PC-3 (cell line): ENCODE results near the gene TESMIN. TPM values are rescaled to one million over a fixed set of nuclear protein-coding genes. Genes with fewer than 3 reads are reported as not detected.

Experiments used
- ATAC-seq: fragments of 200-7000 bp; cut with Tn5 transposase; 2 replicates; pipeline ENCODE4 v1.9.1; 2020; ENCODE audit warnings: mild to moderate bottlenecking, moderate library complexity
- BruUV-seq: library from RNA; stranded (reverse); fragments of 400-500 nt; replicated peaks from 2 replicates; lab custom pipeline; 2021; lab: Mats Ljungman, UMichigan
- CTCF ChIA-PET: fragments of 300-600 bp; sonication (Branson Sonifier 250); formaldehyde crosslinking; loops from one replicate; lab custom pipeline; 2022; ENCODE audit warnings: antibody characterized with exemption; lab: Charles Lee
- POLR2A ChIA-PET: fragments of 300-600 bp; sonication (Branson Sonifier 250); formaldehyde crosslinking; loops from one replicate; lab custom pipeline; 2022; ENCODE audit warnings: antibody characterized with exemption; ENCODE audit not compliant: unreplicated experiment; lab: Charles Lee
- DNase-seq: peaks from one replicate; pipeline ENCODE4 v3.0.0-alpha.2; 2015
- H2AFZ ChIP-seq: fragments of 300-600 bp; sonication (generic); 2 replicates; pipeline ENCODE4 v1.6.0; 2016; ENCODE audit warnings: antibody characterized with exemption, low read length
- H3F3A ChIP-seq: fragments of 300-600 bp; sonication (generic); one replicate; pipeline ENCODE4 v1.6.0; 2017; ENCODE audit warnings: antibody characterized with exemption, low read length, control low read depth, mild to moderate bottlenecking; ENCODE audit not compliant: unreplicated experiment
- H3K27ac ChIP-seq: fragments of 300-600 bp; sonication (generic); 2 replicates; pipeline ENCODE4 v1.5.1; 2016; ENCODE audit warnings: mild to moderate bottlenecking, low read length
- H3K27me3 ChIP-seq: fragments of 300-600 bp; sonication (generic); 2 replicates; pipeline ENCODE4 v1.6.1; 2016; ENCODE audit warnings: low read length, mixed read lengths
- H3K36me3 ChIP-seq: fragments of 300-600 bp; sonication (generic); 2 replicates; pipeline ENCODE4 v1.6.1; 2016; ENCODE audit warnings: low read depth, mixed run types, low read length, mixed read lengths
- H3K4me1 ChIP-seq: fragments of 300-600 bp; sonication (generic); 2 replicates; pipeline ENCODE4 v1.5.1; 2016; ENCODE audit warnings: low read length; ENCODE audit not compliant: insufficient read depth
- H3K4me2 ChIP-seq: fragments of 300-600 bp; sonication (generic); 2 replicates; pipeline ENCODE4 v1.6.0; 2016; ENCODE audit warnings: low read length
- H3K4me3 ChIP-seq: fragments of 300-600 bp; sonication (generic); 2 replicates; pipeline ENCODE4 v1.5.1; 2016; ENCODE audit warnings: mild to moderate bottlenecking, low read length, mixed read lengths
- H3K79me2 ChIP-seq: fragments of 300-600 bp; sonication (generic); 2 replicates; pipeline ENCODE4 v1.6.1; 2017; ENCODE audit warnings: low read length, mixed read lengths
- H3K9ac ChIP-seq: fragments of 300-600 bp; sonication (generic); 2 replicates; pipeline ENCODE4 v1.6.0; 2016; ENCODE audit warnings: mild to moderate bottlenecking, low read length
- H3K9me2 ChIP-seq: fragments of 300-600 bp; sonication (generic); replicated peaks from 2 replicates; pipeline ENCODE4 v1.6.1; 2016; ENCODE audit warnings: mixed run types, low read length, mixed read lengths
- H3K9me3 ChIP-seq: fragments of 300-600 bp; sonication (generic); 2 replicates; pipeline ENCODE4 v1.6.1; 2016; ENCODE audit warnings: low read length, mixed read lengths
- H4K20me1 ChIP-seq: fragments of 300-600 bp; sonication (generic); 2 replicates; pipeline ENCODE4 v1.6.1; 2016; ENCODE audit warnings: low read length, mixed read lengths
- EZH2 ChIP-seq: fragments of 300-600 bp; sonication (generic); IDR thresholded peaks from one replicate; pipeline ENCODE4 v1.6.1; 2017; ENCODE audit warnings: antibody characterized with exemption, mild to moderate bottlenecking, low read length; ENCODE audit not compliant: unreplicated experiment
- EZH2phosphoT487 ChIP-seq: fragments of 300-600 bp; sonication (generic); IDR thresholded peaks from 2 replicates; pipeline ENCODE4 v1.6.1; 2018; ENCODE audit warnings: mild to moderate bottlenecking, antibody characterized with exemption, low read length, borderline replicate concordance
- intact Hi-C: fragments of 100-400 bp; cut with micrococcal nuclease; formaldehyde crosslinking; loops from 2 replicates; pipeline ENCODE4 v1.9.0; 2023
- total RNA-seq: library from RNA; depleted of rRNA; stranded (reverse); fragments of >200 nt; gene quantifications from 2 replicates; pipeline ENCODE4 v1.2.3, GENCODE V29; 2014
- TF ChIP-seq, protein P1 (sequence below): fragments of 300-600 bp; sonication (generic); conservative IDR thresholded peaks from 2 replicates; pipeline ENCODE4 v1.5.1; 2017; ENCODE audit warnings: antibody characterized with exemption, low read depth, mild to moderate bottlenecking, low read length

The TESMIN gene
- total RNA-seq, 1 experiment from 2014 or later = 25.8 TPM

DNA sequence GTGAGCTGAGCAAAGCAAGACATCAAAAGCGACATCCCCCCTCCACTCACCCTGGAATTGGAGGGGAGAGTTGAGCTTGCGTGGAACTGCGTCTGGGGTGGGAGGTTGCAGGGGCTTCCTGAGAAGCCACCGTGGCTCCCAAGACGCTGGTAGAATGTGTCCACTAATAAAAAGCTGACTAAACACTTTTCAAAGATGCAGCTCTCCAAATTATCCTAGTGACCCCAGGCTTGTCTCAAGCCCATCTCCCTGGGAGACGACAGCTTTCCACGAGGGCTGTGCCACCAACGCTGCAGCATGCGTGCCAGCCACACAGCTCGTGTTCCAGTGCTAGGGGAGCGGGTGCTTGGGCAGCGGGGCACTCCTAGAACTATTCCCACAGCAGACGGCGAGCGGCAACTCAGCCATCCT, 73.3 kb downstream of the TESMIN start:
- POLR2A ChIA-PET = no interaction called here
- H3K9me3 ChIP-seq = no peaks in the 10 kb centered on the region
- H3K27me3 ChIP-seq = no peaks in the 10 kb centered on the region
- CTCF ChIA-PET = interaction anchor here (0.6 to 0.8 kb wide), 2 partner anchors 35 to 45 kb away, joined by 3 read pairs; no protein-coding TSS in a partner anchor
- no peaks in the 10 kb centered on the region for H3K36me3 ChIP-seq
- H3K79me2 ChIP-seq = no peaks in the 10 kb centered on the region
- H4K20me1 ChIP-seq = no peaks in the 10 kb centered on the region
- no TSS peak for BruUV-seq
- no peak overlapping the region for H2AFZ ChIP-seq
- no peaks in the 10 kb centered on the region for H3F3A ChIP-seq
- no peak overlapping the region for H3K4me2 ChIP-seq
- H3K4me3 ChIP-seq = no peak overlapping the region
- no peak overlapping the region for H3K27ac ChIP-seq
- peaks cover 14% of the 10 kb centered on the region for H3K4me1 ChIP-seq
- ATAC-seq (no peak), DNase-seq (no peak)
- intact Hi-C loops = no loop called here
- TF ChIP-seq, protein P1, sequence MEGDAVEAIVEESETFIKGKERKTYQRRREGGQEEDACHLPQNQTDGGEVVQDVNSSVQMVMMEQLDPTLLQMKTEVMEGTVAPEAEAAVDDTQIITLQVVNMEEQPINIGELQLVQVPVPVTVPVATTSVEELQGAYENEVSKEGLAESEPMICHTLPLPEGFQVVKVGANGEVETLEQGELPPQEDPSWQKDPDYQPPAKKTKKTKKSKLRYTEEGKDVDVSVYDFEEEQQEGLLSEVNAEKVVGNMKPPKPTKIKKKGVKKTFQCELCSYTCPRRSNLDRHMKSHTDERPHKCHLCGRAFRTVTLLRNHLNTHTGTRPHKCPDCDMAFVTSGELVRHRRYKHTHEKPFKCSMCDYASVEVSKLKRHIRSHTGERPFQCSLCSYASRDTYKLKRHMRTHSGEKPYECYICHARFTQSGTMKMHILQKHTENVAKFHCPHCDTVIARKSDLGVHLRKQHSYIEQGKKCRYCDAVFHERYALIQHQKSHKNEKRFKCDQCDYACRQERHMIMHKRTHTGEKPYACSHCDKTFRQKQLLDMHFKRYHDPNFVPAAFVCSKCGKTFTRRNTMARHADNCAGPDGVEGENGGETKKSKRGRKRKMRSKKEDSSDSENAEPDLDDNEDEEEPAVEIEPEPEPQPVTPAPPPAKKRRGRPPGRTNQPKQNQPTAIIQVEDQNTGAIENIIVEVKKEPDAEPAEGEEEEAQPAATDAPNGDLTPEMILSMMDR = no peak
- TF ChIP-seq EZH2 = no peak
- no peak for TF ChIP-seq EZH2phosphoT487
- H3K9me2 ChIP-seq = no peaks in the 10 kb centered on the region
- H3K9ac ChIP-seq = no peak overlapping the region

- H4K20me1 ChIP-seq = no peaks in the 10 kb centered on the region
- H3K9me2 ChIP-seq = no peaks in the 10 kb centered on the region
- H3K27me3 ChIP-seq = no peaks in the 10 kb centered on the region
- ChIA-PET CTCF (interaction anchor here (0.6 to 0.9 kb wide), 3 partner anchors 30 to 45 kb away, joined by 3 to 7 read pairs (median 4); no protein-coding TSS in a partner anchor), POLR2A (interaction anchor here (0.6 kb wide), 1 partner anchor 860 kb away, joined by 3 read pairs; no protein-coding TSS in a partner anchor)
- intact Hi-C loops = no loop called here
- TF ChIP-seq, protein P1 = no peak
- TF ChIP-seq EZH2phosphoT487 = no peak
- DNase-seq = peak; percentile 94
- H3F3A ChIP-seq = no peaks in the 10 kb centered on the region
- H3K4me1 ChIP-seq = peaks cover 14% of the 10 kb centered on the region
- H3K27ac ChIP-seq = no peak overlapping the region
- H2AFZ ChIP-seq = no peak overlapping the region
- ATAC-seq = peak; percentile 96
- H3K9me3 ChIP-seq = no peaks in the 10 kb centered on the region
- no peaks in the 10 kb centered on the region for H3K36me3 ChIP-seq
- peak overlapping the region; percentile 43 for H3K4me2 ChIP-seq
- H3K4me3 ChIP-seq = no peak overlapping the region
- no TSS peak for BruUV-seq
- no peaks in the 10 kb centered on the region for H3K79me2 ChIP-seq
- H3K9ac ChIP-seq = no peak overlapping the region
Observed at GRCh38 chr11:68677432-68677831, 73.9 kb downstream of the TESMIN start.

DNA sequence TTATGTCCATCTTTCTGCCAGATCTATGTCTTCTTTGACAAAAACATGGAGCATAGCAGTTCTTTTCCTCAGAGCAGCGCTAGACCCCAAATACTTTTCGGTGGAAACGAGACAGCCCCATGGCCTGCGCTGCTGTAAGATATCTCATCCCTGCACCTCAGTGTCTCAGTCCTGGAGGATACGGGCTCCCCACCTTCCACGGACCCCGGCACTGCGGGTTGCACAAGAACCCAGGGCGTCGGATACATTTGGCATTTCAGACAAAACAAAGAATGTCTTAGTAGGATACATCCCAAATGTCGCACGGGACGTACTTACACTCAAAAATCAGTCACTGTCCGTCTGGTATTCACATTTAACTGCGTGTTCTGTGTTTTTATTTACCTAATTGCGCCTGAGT, 76.9 kb downstream of the TESMIN start:
- Histone ChIP-seq H3K9me2 (no peaks in the 10 kb centered on the region), H4K20me1 (no peaks in the 10 kb centered on the region), H3K4me1 (peaks cover 14% of the 10 kb centered on the region), H3K27ac (no peak overlapping the region), H3K9ac (no peak overlapping the region), H3F3A (no peaks in the 10 kb centered on the region), H3K27me3 (no peaks in the 10 kb centered on the region), H3K4me2 (no peak overlapping the region), H3K79me2 (no peaks in the 10 kb centered on the region), H3K36me3 (no peaks in the 10 kb centered on the region), H3K9me3 (no peaks in the 10 kb centered on the region), H2AFZ (no peak overlapping the region), H3K4me3 (no peak overlapping the region)
- no peak for TF ChIP-seq EZH2
- TF ChIP-seq EZH2phosphoT487 = no peak
- TF ChIP-seq, protein P1 = no peak
- POLR2A ChIA-PET = no interaction called here
- no peak for DNase-seq
- CTCF ChIA-PET = no interaction called here
- intact Hi-C loops = no loop called here
- no peak for ATAC-seq
- no TSS peak for BruUV-seq
